H9 (cell line): ENCODE measurements around the gene NDRG2. TPM values are rescaled to one million over a fixed set of nuclear protein-coding genes. Genes with fewer than 3 reads are reported as not detected.

Experiments
- DNase-seq: peaks from one replicate; pipeline ENCODE4 v3.0.0-alpha.2; 2017
- H2AFZ ChIP-seq: one replicate; pipeline ENCODE4 v1.6.1; 2013; ENCODE audit warnings: mild to moderate bottlenecking, low read length, control low read depth, moderate library complexity
- H2AK5ac ChIP-seq: 2 replicates; pipeline ENCODE4 v1.6.1; 2013; ENCODE audit warnings: low read length, control low read depth, mixed read lengths; ENCODE audit not compliant: insufficient read length
- H2BK120ac ChIP-seq: one replicate; pipeline ENCODE4 v1.6.1; 2013; ENCODE audit warnings: low read depth, mild to moderate bottlenecking, low read length, control low read depth, inconsistent platforms; ENCODE audit not compliant: poor library complexity, severe bottlenecking
- H2BK12ac ChIP-seq: 2 replicates; pipeline ENCODE4 v1.6.1; 2013; ENCODE audit warnings: low read length, control low read depth, mixed read lengths, low read depth; ENCODE audit not compliant: insufficient read length
- H2BK15ac ChIP-seq: 2 replicates; pipeline ENCODE4 v1.6.1; 2013; ENCODE audit warnings: low read depth, low read length, control low read depth
- H2BK20ac ChIP-seq: one replicate; pipeline ENCODE4 v1.6.1; 2013; ENCODE audit warnings: low read depth, mild to moderate bottlenecking, low read length, control low read depth, inconsistent platforms; ENCODE audit not compliant: poor library complexity, severe bottlenecking
- H2BK5ac ChIP-seq: 2 replicates; pipeline ENCODE4 v1.6.1; 2013; ENCODE audit warnings: low read length, control low read depth, mixed read lengths; ENCODE audit not compliant: insufficient read length
- H3K14ac ChIP-seq: 2 replicates; pipeline ENCODE4 v1.6.1; 2013; ENCODE audit warnings: low read length, control low read depth; ENCODE audit not compliant: insufficient read depth
- H3K18ac ChIP-seq: 2 replicates; pipeline ENCODE4 v1.6.1; 2013; ENCODE audit warnings: low read depth, mild to moderate bottlenecking, mixed read lengths, low read length, control low read depth; ENCODE audit not compliant: insufficient read length
- H3K23ac ChIP-seq: 2 replicates; pipeline ENCODE4 v1.6.1; 2013; ENCODE audit warnings: low read length, control low read depth, mixed read lengths, low read depth; ENCODE audit not compliant: insufficient read length
- H3K23me2 ChIP-seq: 2 replicates; pipeline ENCODE4 v1.6.1; 2013; ENCODE audit warnings: low read depth, mild to moderate bottlenecking, mixed read lengths, low read length, control low read depth; ENCODE audit not compliant: insufficient read length, poor library complexity, severe bottlenecking
- H3K27ac ChIP-seq: 2 replicates; pipeline ENCODE4 v1.5.1; 2013; ENCODE audit warnings: low read length, control low read depth, mixed read lengths, low read depth; ENCODE audit not compliant: insufficient read length
- H3K27me3 ChIP-seq: 2 replicates; pipeline ENCODE4 v1.6.1; 2013; ENCODE audit warnings: low read length, control low read depth, inconsistent platforms; ENCODE audit not compliant: insufficient read depth
- H3K4ac ChIP-seq: 2 replicates; pipeline ENCODE4 v1.6.1; 2013; ENCODE audit warnings: low read depth, mild to moderate bottlenecking, control low read depth, inconsistent platforms, low read length, moderate library complexity
- H3K4me1 ChIP-seq: 2 replicates; pipeline ENCODE4 v1.6.1; 2013; ENCODE audit warnings: low read length, control low read depth, inconsistent platforms; ENCODE audit not compliant: insufficient read depth
- H3K4me2 ChIP-seq: 2 replicates; pipeline ENCODE4 v1.6.1; 2013; ENCODE audit warnings: low read length, control low read depth, mixed read lengths; ENCODE audit not compliant: insufficient read length, insufficient read depth
- H3K56ac ChIP-seq: 2 replicates; pipeline ENCODE4 v1.6.1; 2013; ENCODE audit warnings: low read depth, mild to moderate bottlenecking, mixed read lengths, low read length, control low read depth; ENCODE audit not compliant: insufficient read length
- H3K79me1 ChIP-seq: 2 replicates; pipeline ENCODE4 v1.6.1; 2013; ENCODE audit warnings: low read depth, mild to moderate bottlenecking, moderate library complexity, low read length, control low read depth, inconsistent platforms; ENCODE audit not compliant: insufficient read depth, poor library complexity, severe bottlenecking
- H3K79me2 ChIP-seq: 2 replicates; pipeline ENCODE4 v1.6.1; 2013; ENCODE audit warnings: low read length, control low read depth, inconsistent platforms; ENCODE audit not compliant: insufficient read depth
- H3K9ac ChIP-seq: 2 replicates; pipeline ENCODE4 v1.6.1; 2013; ENCODE audit warnings: low read length, control low read depth, mixed read lengths; ENCODE audit not compliant: insufficient read length; ENCODE audit errors: extremely low read depth
- H3K9me3 ChIP-seq: one replicate; pipeline ENCODE4 v1.6.1; 2013; ENCODE audit warnings: low read depth, low read length, inconsistent platforms; ENCODE audit not compliant: control insufficient read depth
- H3T11ph ChIP-seq: one replicate; pipeline ENCODE4 v1.6.1; 2013; ENCODE audit warnings: mild to moderate bottlenecking, low read length, control low read depth, inconsistent platforms
- H4K20me1 ChIP-seq: one replicate; pipeline ENCODE4 v1.6.1; 2013; ENCODE audit not compliant: control insufficient read depth, insufficient read length, insufficient read depth
- H4K5ac ChIP-seq: 2 replicates; pipeline ENCODE4 v1.6.1; 2013; ENCODE audit warnings: low read depth, mild to moderate bottlenecking, mixed read lengths, low read length, control low read depth; ENCODE audit not compliant: insufficient read length
- H4K8ac ChIP-seq: replicated peaks from 2 replicates; pipeline ENCODE4 v1.6.1; 2013; ENCODE audit warnings: low read length, control low read depth, mixed read lengths, low read depth; ENCODE audit not compliant: insufficient read length
- H4K91ac ChIP-seq: 2 replicates; pipeline ENCODE4 v1.6.1; 2013; ENCODE audit warnings: low read depth, mild to moderate bottlenecking, moderate library complexity, mixed read lengths, low read length, control low read depth; ENCODE audit not compliant: insufficient read length
- H3K27ac Mint-ChIP-seq, 3 experiments: 2 replicates in 2 of 3; 3 replicates in 1 of 3; pipeline ENCODE4 v1.8.0; 2020 to 2021; ENCODE audit warnings: mixed read lengths in 3 of 3, mild to moderate bottlenecking in 1 of 3, moderate library complexity in 1 of 3
- H3K27me3 Mint-ChIP-seq: 2 replicates; pipeline ENCODE4 v1.8.0; 2021; ENCODE audit warnings: low read depth, mild to moderate bottlenecking, moderate library complexity, mixed read lengths
- H3K36me3 Mint-ChIP-seq, 3 experiments: 2 replicates in 2 of 3; 3 replicates in 1 of 3; pipeline ENCODE4 v1.8.0; 2020 to 2021; ENCODE audit warnings: low read depth in 3 of 3, mixed read lengths in 3 of 3; ENCODE audit not compliant: insufficient read depth in 1 of 3
- H3K4me1 Mint-ChIP-seq, 2 experiments: 2 replicates each; pipeline ENCODE4 v1.8.0; 2020; ENCODE audit warnings: mixed read lengths in 2 of 2
- H3K4me3 Mint-ChIP-seq, 2 experiments: 2 replicates in 1 of 2; 3 replicates in 1 of 2; pipeline ENCODE4 v1.8.0; 2020 to 2021; ENCODE audit warnings: mild to moderate bottlenecking in 2 of 2, mixed read lengths in 2 of 2, moderate library complexity in 1 of 2
- H3K9me3 Mint-ChIP-seq, 2 experiments: 2 replicates in 1 of 2; 3 replicates in 1 of 2; pipeline ENCODE4 v1.8.0; 2020; ENCODE audit warnings: mild to moderate bottlenecking in 2 of 2, mixed read lengths in 2 of 2, moderate library complexity in 1 of 2
- CTCF ChIP-seq: fragments of 200-600 bp; sonication (generic); conservative IDR thresholded peaks from 3 replicates; pipeline ENCODE4 v1.8.0; 2021; ENCODE audit warnings: antibody characterized with exemption, mild to moderate bottlenecking
- WGBS: extraction: QIAGEN DNeasy Blood & Tissue Kit; methylation state at CpG from one replicate; pipeline ENCODE4 v1.1.7; 2013; ENCODE audit warnings: missing lambda C conversion rate, low lambda C conversion rate, mixed read lengths; ENCODE audit not compliant: insufficient read length; ENCODE audit errors: extremely low coverage; 5-methylcytosine and 5-hydroxymethylcytosine counted together
- total RNA-seq: library from RNA; stranded (reverse); gene quantifications from 2 replicates; pipeline ENCODE4 v1.2.1, GENCODE V29; 2021

Gene NDRG2
- total RNA-seq, 1 experiment from 2014 or later = 20.6 TPM

- Histone ChIP-seq H3K4ac (no peak overlapping the region), H2BK12ac (no peak overlapping the region), H3K79me1 (no peaks in the 10 kb centered on the region), H3K4me1 (peaks cover 4% of the 10 kb centered on the region; the same call in 1 of the 2 replicates), H3K14ac (no peak overlapping the region), H2AFZ (no peak overlapping the region), H3K9ac (no peak overlapping the region), H3K23me2 (peaks cover 12% of the 10 kb centered on the region), H3K4me2 (no peak overlapping the region), H3K23ac (no peak overlapping the region), H2BK5ac (no peak overlapping the region), H2BK20ac (no peak overlapping the region), H2BK120ac (no peak overlapping the region), H4K5ac (no peak overlapping the region), H3K56ac (no peak overlapping the region), H4K91ac (no peak overlapping the region), H3K9me3 (no peaks in the 10 kb centered on the region), H3K27me3 (peaks cover 8% of the 10 kb centered on the region; the same call in 1 of the 2 replicates), H3K18ac (no peak overlapping the region), H3T11ph (no peak overlapping the region), H2BK15ac (no peak overlapping the region), H3K79me2 (no peaks in the 10 kb centered on the region), H3K27ac (no peak overlapping the region), H2AK5ac (no peak overlapping the region), H4K20me1 (no peaks in the 10 kb centered on the region), H4K8ac (no peak overlapping the region)
- Mint-ChIP-seq H3K4me3 (no peak overlapping the region; a peak in 2 of 5 replicates), H3K36me3 (peaks cover 6 to 21% (median 6%) of the 10 kb centered on the region in 3 experiments; a peak in 3 of 7 replicates), H3K27ac (no peak overlapping the region), H3K9me3 (no peaks in the 10 kb centered on the region), H3K27me3 (peaks cover 55% of the 10 kb centered on the region), H3K4me1 (peaks cover 35 to 41% of the 10 kb centered on the region in 2 experiments)
- WGBS = no CpG with 5 or more reads among the region's 7 CpGs
- DNase-seq = peak; percentile 25
- TF ChIP-seq CTCF = no peak
These were observed 1.7 kb downstream of the NDRG2 start for GRCh38 chr14:21023174-21023573.
